Activated CD8-positive, alpha-beta memory T cell treated with anti-CD3 and anti-CD28 coated beads for 1 hour (primary cell): ENCODE results near the gene ZFPM1.
"Not testable (repeated sequence)": the region's sequence is repeated elsewhere in the genome, so short reads cannot be mapped to it uniquely, and the experiment has no call there.

Experiments
- DNase-seq, 2 donors: peaks; one replicate each; pipeline ENCODE4 v3.0.0-alpha.2; 2020; ENCODE audit warnings: low read depth in 1 of 2; ENCODE audit errors: extremely low read depth in 1 of 2

Gene ZFPM1

GRCh38 chr16:88453217-88453531 is at the start of gene ZFPM1:
Gene ZFPM1 (plus strand): TSS chr16:88453280. CDS start chr16:88453639, 359 bp downstream.
- DNase-seq: no peak

GRCh38 chr16:88403794-88404581 is 49.1 kb upstream of the ZFPM1 start:
- no peak for DNase-seq

- no peak for DNase-seq
Observed at GRCh38 chr16:88404769-88405168, 48.3 kb upstream of the ZFPM1 start.

- DNase-seq: no peak
Observed at GRCh38 chr16:88405216-88406060, 47.6 kb upstream of the ZFPM1 start.

- no peak for DNase-seq
Observed at GRCh38 chr16:88406096-88407041, 46.7 kb upstream of the ZFPM1 start.

GRCh38 chr16:88407042-88407420 is 46.0 kb upstream of the ZFPM1 start:
- DNase-seq: no peak

GRCh38 chr16:88407807-88408206 is 45.3 kb upstream of the ZFPM1 start:
- no peak for DNase-seq

GRCh38 chr16:88408561-88409142 is 44.4 kb upstream of the ZFPM1 start:
- no peak for DNase-seq

GRCh38 chr16:88409296-88410065 is 43.6 kb upstream of the ZFPM1 start:
- DNase-seq: no peak

- DNase-seq: not testable (repeated sequence)
Observed at GRCh38 chr16:88410297-88410968, 42.6 kb upstream of the ZFPM1 start.

- no peak for DNase-seq
Observed at GRCh38 chr16:88411951-88412576, 41.0 kb upstream of the ZFPM1 start.

- no peak for DNase-seq
Observed at GRCh38 chr16:88412766-88413165, 40.3 kb upstream of the ZFPM1 start.

GRCh38 chr16:88413231-88413630 is 39.8 kb upstream of the ZFPM1 start:
- DNase-seq: no peak

GRCh38 chr16:88413631-88414030 is 39.4 kb upstream of the ZFPM1 start:
- DNase-seq: no peak

GRCh38 chr16:88414521-88415380 is 38.3 kb upstream of the ZFPM1 start:
- no peak for DNase-seq

GRCh38 chr16:88415381-88415705 is 37.7 kb upstream of the ZFPM1 start:
- DNase-seq: no peak

GRCh38 chr16:88415713-88416323 is 37.3 kb upstream of the ZFPM1 start:
- DNase-seq: no peak

- DNase-seq: no peak
Observed at GRCh38 chr16:88416686-88417085, 36.4 kb upstream of the ZFPM1 start.
